H9 (cell line): Measurements from ENCODE around the gene DLG2. TPM values are rescaled to one million over a fixed set of nuclear protein-coding genes. Genes with fewer than 3 reads are reported as not detected.

Experiments used
- DNase-seq: peaks from one replicate; pipeline ENCODE4 v3.0.0-alpha.2; 2017
- H2AFZ ChIP-seq: one replicate; pipeline ENCODE4 v1.6.1; 2013; ENCODE audit warnings: mild to moderate bottlenecking, low read length, control low read depth, moderate library complexity
- H2AK5ac ChIP-seq: 2 replicates; pipeline ENCODE4 v1.6.1; 2013; ENCODE audit warnings: low read length, control low read depth, mixed read lengths; ENCODE audit not compliant: insufficient read length
- H2BK120ac ChIP-seq: one replicate; pipeline ENCODE4 v1.6.1; 2013; ENCODE audit warnings: low read depth, mild to moderate bottlenecking, low read length, control low read depth, inconsistent platforms; ENCODE audit not compliant: poor library complexity, severe bottlenecking
- H2BK12ac ChIP-seq: 2 replicates; pipeline ENCODE4 v1.6.1; 2013; ENCODE audit warnings: low read length, control low read depth, mixed read lengths, low read depth; ENCODE audit not compliant: insufficient read length
- H2BK15ac ChIP-seq: 2 replicates; pipeline ENCODE4 v1.6.1; 2013; ENCODE audit warnings: low read depth, low read length, control low read depth
- H2BK20ac ChIP-seq: one replicate; pipeline ENCODE4 v1.6.1; 2013; ENCODE audit warnings: low read depth, mild to moderate bottlenecking, low read length, control low read depth, inconsistent platforms; ENCODE audit not compliant: poor library complexity, severe bottlenecking
- H2BK5ac ChIP-seq: 2 replicates; pipeline ENCODE4 v1.6.1; 2013; ENCODE audit warnings: low read length, control low read depth, mixed read lengths; ENCODE audit not compliant: insufficient read length
- H3K14ac ChIP-seq: 2 replicates; pipeline ENCODE4 v1.6.1; 2013; ENCODE audit warnings: low read length, control low read depth; ENCODE audit not compliant: insufficient read depth
- H3K18ac ChIP-seq: 2 replicates; pipeline ENCODE4 v1.6.1; 2013; ENCODE audit warnings: low read depth, mild to moderate bottlenecking, mixed read lengths, low read length, control low read depth; ENCODE audit not compliant: insufficient read length
- H3K23ac ChIP-seq: 2 replicates; pipeline ENCODE4 v1.6.1; 2013; ENCODE audit warnings: low read length, control low read depth, mixed read lengths, low read depth; ENCODE audit not compliant: insufficient read length
- H3K23me2 ChIP-seq: 2 replicates; pipeline ENCODE4 v1.6.1; 2013; ENCODE audit warnings: low read depth, mild to moderate bottlenecking, mixed read lengths, low read length, control low read depth; ENCODE audit not compliant: insufficient read length, poor library complexity, severe bottlenecking
- H3K27ac ChIP-seq: 2 replicates; pipeline ENCODE4 v1.5.1; 2013; ENCODE audit warnings: low read length, control low read depth, mixed read lengths, low read depth; ENCODE audit not compliant: insufficient read length
- H3K27me3 ChIP-seq: 2 replicates; pipeline ENCODE4 v1.6.1; 2013; ENCODE audit warnings: low read length, control low read depth, inconsistent platforms; ENCODE audit not compliant: insufficient read depth
- H3K4ac ChIP-seq: 2 replicates; pipeline ENCODE4 v1.6.1; 2013; ENCODE audit warnings: low read depth, mild to moderate bottlenecking, control low read depth, inconsistent platforms, low read length, moderate library complexity
- H3K4me1 ChIP-seq: 2 replicates; pipeline ENCODE4 v1.6.1; 2013; ENCODE audit warnings: low read length, control low read depth, inconsistent platforms; ENCODE audit not compliant: insufficient read depth
- H3K4me2 ChIP-seq: 2 replicates; pipeline ENCODE4 v1.6.1; 2013; ENCODE audit warnings: low read length, control low read depth, mixed read lengths; ENCODE audit not compliant: insufficient read length, insufficient read depth
- H3K56ac ChIP-seq: 2 replicates; pipeline ENCODE4 v1.6.1; 2013; ENCODE audit warnings: low read depth, mild to moderate bottlenecking, mixed read lengths, low read length, control low read depth; ENCODE audit not compliant: insufficient read length
- H3K79me1 ChIP-seq: 2 replicates; pipeline ENCODE4 v1.6.1; 2013; ENCODE audit warnings: low read depth, mild to moderate bottlenecking, moderate library complexity, low read length, control low read depth, inconsistent platforms; ENCODE audit not compliant: insufficient read depth, poor library complexity, severe bottlenecking
- H3K79me2 ChIP-seq: 2 replicates; pipeline ENCODE4 v1.6.1; 2013; ENCODE audit warnings: low read length, control low read depth, inconsistent platforms; ENCODE audit not compliant: insufficient read depth
- H3K9ac ChIP-seq: 2 replicates; pipeline ENCODE4 v1.6.1; 2013; ENCODE audit warnings: low read length, control low read depth, mixed read lengths; ENCODE audit not compliant: insufficient read length; ENCODE audit errors: extremely low read depth
- H3K9me3 ChIP-seq: one replicate; pipeline ENCODE4 v1.6.1; 2013; ENCODE audit warnings: low read depth, low read length, inconsistent platforms; ENCODE audit not compliant: control insufficient read depth
- H3T11ph ChIP-seq: one replicate; pipeline ENCODE4 v1.6.1; 2013; ENCODE audit warnings: mild to moderate bottlenecking, low read length, control low read depth, inconsistent platforms
- H4K20me1 ChIP-seq: one replicate; pipeline ENCODE4 v1.6.1; 2013; ENCODE audit not compliant: control insufficient read depth, insufficient read length, insufficient read depth
- H4K5ac ChIP-seq: 2 replicates; pipeline ENCODE4 v1.6.1; 2013; ENCODE audit warnings: low read depth, mild to moderate bottlenecking, mixed read lengths, low read length, control low read depth; ENCODE audit not compliant: insufficient read length
- H4K8ac ChIP-seq: replicated peaks from 2 replicates; pipeline ENCODE4 v1.6.1; 2013; ENCODE audit warnings: low read length, control low read depth, mixed read lengths, low read depth; ENCODE audit not compliant: insufficient read length
- H4K91ac ChIP-seq: 2 replicates; pipeline ENCODE4 v1.6.1; 2013; ENCODE audit warnings: low read depth, mild to moderate bottlenecking, moderate library complexity, mixed read lengths, low read length, control low read depth; ENCODE audit not compliant: insufficient read length
- H3K27ac Mint-ChIP-seq, 3 experiments: 2 replicates in 2 of 3; 3 replicates in 1 of 3; pipeline ENCODE4 v1.8.0; 2020 to 2021; ENCODE audit warnings: mixed read lengths in 3 of 3, mild to moderate bottlenecking in 1 of 3, moderate library complexity in 1 of 3
- H3K27me3 Mint-ChIP-seq: 2 replicates; pipeline ENCODE4 v1.8.0; 2021; ENCODE audit warnings: low read depth, mild to moderate bottlenecking, moderate library complexity, mixed read lengths
- H3K36me3 Mint-ChIP-seq, 3 experiments: 2 replicates in 2 of 3; 3 replicates in 1 of 3; pipeline ENCODE4 v1.8.0; 2020 to 2021; ENCODE audit warnings: low read depth in 3 of 3, mixed read lengths in 3 of 3; ENCODE audit not compliant: insufficient read depth in 1 of 3
- H3K4me1 Mint-ChIP-seq, 2 experiments: 2 replicates each; pipeline ENCODE4 v1.8.0; 2020; ENCODE audit warnings: mixed read lengths in 2 of 2
- H3K4me3 Mint-ChIP-seq, 2 experiments: 2 replicates in 1 of 2; 3 replicates in 1 of 2; pipeline ENCODE4 v1.8.0; 2020 to 2021; ENCODE audit warnings: mild to moderate bottlenecking in 2 of 2, mixed read lengths in 2 of 2, moderate library complexity in 1 of 2
- H3K9me3 Mint-ChIP-seq, 2 experiments: 2 replicates in 1 of 2; 3 replicates in 1 of 2; pipeline ENCODE4 v1.8.0; 2020; ENCODE audit warnings: mild to moderate bottlenecking in 2 of 2, mixed read lengths in 2 of 2, moderate library complexity in 1 of 2
- CTCF ChIP-seq: fragments of 200-600 bp; sonication (generic); conservative IDR thresholded peaks from 3 replicates; pipeline ENCODE4 v1.8.0; 2021; ENCODE audit warnings: antibody characterized with exemption, mild to moderate bottlenecking
- WGBS: extraction: QIAGEN DNeasy Blood & Tissue Kit; methylation state at CpG from one replicate; pipeline ENCODE4 v1.1.7; 2013; ENCODE audit warnings: missing lambda C conversion rate, low lambda C conversion rate, mixed read lengths; ENCODE audit not compliant: insufficient read length; ENCODE audit errors: extremely low coverage; 5-methylcytosine and 5-hydroxymethylcytosine counted together
- total RNA-seq: library from RNA; stranded (reverse); gene quantifications from 2 replicates; pipeline ENCODE4 v1.2.1, GENCODE V29; 2021

The DLG2 gene
- total RNA-seq, 1 experiment from 2014 or later = 8.0 TPM

DNA sequence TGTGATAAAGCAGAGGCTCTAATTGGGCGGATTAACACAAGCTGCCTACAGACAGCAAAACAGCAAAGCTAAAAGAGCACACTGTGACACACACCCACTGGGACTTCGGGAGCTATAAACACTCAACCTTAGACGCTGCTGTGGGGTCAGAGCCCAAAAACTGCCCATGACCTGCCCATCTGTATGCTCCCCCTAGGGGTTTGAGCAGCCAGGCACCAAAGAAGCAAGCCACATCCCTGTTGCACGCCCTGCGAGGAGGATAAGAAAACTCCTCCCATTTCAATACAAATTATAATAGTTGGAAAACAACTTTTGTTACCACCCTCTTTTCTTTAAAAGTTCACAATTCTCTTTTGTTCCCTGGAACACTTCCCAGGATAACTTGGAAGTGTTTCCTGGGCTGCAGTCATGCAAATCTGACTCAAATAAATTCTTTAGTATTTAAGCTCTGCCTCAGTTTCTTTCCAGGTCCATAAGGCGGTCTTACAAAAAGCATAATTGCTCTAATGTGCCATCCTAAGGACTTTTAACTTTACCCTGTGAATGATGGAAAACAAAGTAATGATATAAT lies 86.4 kb downstream of the DLG2 start:
- peak overlapping the region; percentile 65 to 96 (median 87) for H3K27ac Mint-ChIP-seq
- WGBS = no CpG with 5 or more reads among the region's 6 CpGs

More for the DNA sequence above, 86.4 kb downstream of the DLG2 start:
- H2BK120ac ChIP-seq = no peak overlapping the region
- no peaks in the 10 kb centered on the region for H3K23me2 ChIP-seq
- no peak overlapping the region for H2BK15ac ChIP-seq
- no peak overlapping the region for H3K9ac ChIP-seq
- H3K18ac ChIP-seq = no peak overlapping the region
- no peak overlapping the region for H4K5ac ChIP-seq
- H2AFZ ChIP-seq = no peak overlapping the region
- peak; percentile 61 for DNase-seq
- H2BK12ac ChIP-seq = no peak overlapping the region
- no peak overlapping the region for H4K91ac ChIP-seq
- no peak overlapping the region for H2BK20ac ChIP-seq
- no peak overlapping the region for H4K8ac ChIP-seq
- H3K4me1 ChIP-seq = no peaks in the 10 kb centered on the region
- Mint-ChIP-seq H3K36me3 (peaks cover 21 to 31% (median 27%) of the 10 kb centered on the region in 3 experiments), H3K27me3 (no peaks in the 10 kb centered on the region), H3K9me3 (peaks cover 12 to 22% of the 10 kb centered on the region in 2 experiments; a peak in 4 of 5 replicates), H3K4me1 (peaks cover 28 to 31% of the 10 kb centered on the region in 2 experiments), H3K4me3 (no peak overlapping the region)
- no peaks in the 10 kb centered on the region for H3K79me1 ChIP-seq
- H3K79me2 ChIP-seq = no peaks in the 10 kb centered on the region
- H3T11ph ChIP-seq = no peak overlapping the region
- H3K4me2 ChIP-seq = peak overlapping the region; percentile 2
- no peaks in the 10 kb centered on the region for H3K9me3 ChIP-seq
- peak overlapping the region; percentile 92 for H3K56ac ChIP-seq
- no peak overlapping the region for H3K4ac ChIP-seq
- no peaks in the 10 kb centered on the region for H3K27me3 ChIP-seq
- peak overlapping the region; percentile 64 for H3K27ac ChIP-seq
- peak; percentile 63 for TF ChIP-seq CTCF
- peak overlapping the region; percentile 12 for H2BK5ac ChIP-seq
- H2AK5ac ChIP-seq = no peak overlapping the region
- no peak overlapping the region for H3K23ac ChIP-seq
- no peak overlapping the region for H3K14ac ChIP-seq
- H4K20me1 ChIP-seq = no peaks in the 10 kb centered on the region
